GM12872 (cell line): ENCODE measurements around the gene PPP6R2.

Experiments
- CTCF ChIP-seq: IDR thresholded peaks from 3 replicates; pipeline ENCODE4 v1.5.1; 2011; ENCODE audit warnings: low read depth, mild to moderate bottlenecking, low read length, moderate library complexity; ENCODE audit not compliant: insufficient read depth

Gene PPP6R2

DNA sequence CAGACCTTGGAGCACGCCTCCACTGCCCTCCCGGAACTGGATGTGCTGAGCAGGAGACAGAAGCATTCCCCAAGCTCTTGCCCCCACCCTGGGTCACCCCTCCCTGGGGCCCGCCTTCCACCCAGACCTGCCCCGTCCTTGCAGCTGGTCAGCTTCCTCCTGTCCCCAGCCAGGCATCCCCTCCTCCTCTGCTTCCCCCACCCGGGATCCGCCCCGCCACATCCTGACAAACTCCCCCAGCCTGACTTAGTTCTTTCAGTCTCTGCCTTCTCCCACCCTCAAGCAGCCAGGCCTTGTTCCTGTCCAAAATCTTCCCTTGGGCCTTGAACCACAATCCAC, 34.6 kb upstream of the PPP6R2 start:
- TF ChIP-seq CTCF, result no peak

DNA sequence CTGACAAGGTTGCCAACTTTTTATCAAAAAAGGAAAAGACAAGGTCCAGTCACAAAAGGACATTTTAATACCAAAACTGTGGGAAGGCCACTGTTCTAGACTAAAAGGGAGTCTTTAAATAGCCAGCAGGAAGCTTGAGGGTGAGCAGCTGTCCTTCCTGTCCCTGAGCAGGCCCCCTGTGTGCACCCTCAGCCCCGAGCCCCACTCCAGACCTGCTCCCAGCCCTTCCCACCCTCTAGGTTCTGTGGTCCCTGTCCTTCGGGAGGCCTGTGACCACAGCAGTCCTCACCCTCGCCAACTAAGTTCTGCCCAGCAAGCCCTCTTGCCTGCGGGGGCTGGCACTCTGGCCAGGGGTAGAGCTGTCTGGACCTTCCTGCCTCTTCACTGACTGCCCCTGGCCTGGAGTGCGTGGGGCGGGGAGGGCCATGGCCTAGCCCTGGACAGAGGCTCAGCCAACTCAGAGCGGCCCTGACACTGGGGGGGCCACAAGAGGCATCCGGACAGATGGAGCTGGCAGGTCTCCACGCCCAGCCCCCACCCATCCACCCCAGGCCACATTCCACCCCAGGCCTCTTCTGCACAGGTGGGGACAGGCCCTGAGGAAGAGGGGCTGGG, 34.0 kb upstream of the PPP6R2 start:
- TF ChIP-seq CTCF, result no peak

DNA sequence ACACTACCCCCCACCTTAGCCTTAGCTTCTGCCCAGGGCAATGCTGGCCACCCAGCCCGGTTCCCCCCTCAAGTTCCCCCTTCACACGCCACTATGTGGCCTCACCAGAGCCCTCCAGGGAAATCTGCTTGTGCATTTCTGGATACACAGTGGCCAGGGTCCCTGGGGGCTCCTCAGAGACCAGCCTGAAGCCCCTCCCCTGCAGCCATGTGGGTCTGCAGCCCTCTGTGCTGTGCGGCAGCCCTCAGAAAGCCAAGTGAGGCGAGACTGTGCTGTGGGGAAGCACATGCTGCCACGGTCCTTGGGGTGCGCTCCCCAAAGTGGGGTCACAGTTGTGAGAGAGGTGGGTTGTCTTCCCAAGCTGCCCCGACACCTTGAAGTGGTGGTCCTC, 33.5 kb upstream of the PPP6R2 start:
- TF ChIP-seq CTCF, result no peak

- no peak for TF ChIP-seq CTCF
Observed at GRCh38 chr22:50310031-50310722, 33.0 kb upstream of the PPP6R2 start.

- no peak for TF ChIP-seq CTCF
Observed at GRCh38 chr22:50310949-50311444, 32.1 kb upstream of the PPP6R2 start.

DNA sequence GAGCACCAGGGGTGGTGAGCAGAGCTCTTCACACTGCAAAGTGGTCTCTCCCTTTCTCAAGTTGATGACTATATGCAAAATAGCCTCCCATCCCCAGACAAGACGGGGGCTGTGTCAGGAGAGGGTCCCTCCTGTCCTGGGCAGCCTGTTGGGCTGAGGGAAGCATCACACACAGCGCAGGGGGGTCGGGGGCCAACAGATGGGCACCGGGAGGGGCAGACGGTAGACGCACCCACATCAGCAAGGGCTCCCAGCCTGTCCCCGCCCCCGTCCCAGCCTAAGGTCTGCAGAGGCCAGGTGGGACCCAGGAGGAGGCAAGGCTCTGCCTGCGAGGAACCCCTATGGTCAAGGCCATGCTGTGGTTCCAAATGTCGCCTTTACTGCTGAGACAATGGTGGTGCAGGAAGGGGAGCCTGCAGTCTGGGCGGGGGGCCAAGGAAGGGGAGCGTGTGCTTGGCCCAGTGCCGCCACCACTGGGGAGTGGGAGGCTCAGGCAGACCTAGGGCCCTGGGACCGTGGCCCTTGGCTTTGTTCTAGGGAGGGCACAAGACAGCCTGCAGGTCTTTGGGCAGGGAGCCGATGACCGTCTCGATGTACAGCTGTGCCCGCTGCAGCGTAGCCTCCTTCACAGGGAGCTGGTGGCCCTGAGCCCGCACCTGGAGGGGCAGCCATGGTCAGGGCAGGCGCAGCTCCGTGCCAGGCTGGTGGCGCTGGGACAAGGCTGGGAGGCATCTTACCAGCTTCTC, 31.3 kb upstream of the PPP6R2 start:
- TF ChIP-seq CTCF, result no peak

DNA sequence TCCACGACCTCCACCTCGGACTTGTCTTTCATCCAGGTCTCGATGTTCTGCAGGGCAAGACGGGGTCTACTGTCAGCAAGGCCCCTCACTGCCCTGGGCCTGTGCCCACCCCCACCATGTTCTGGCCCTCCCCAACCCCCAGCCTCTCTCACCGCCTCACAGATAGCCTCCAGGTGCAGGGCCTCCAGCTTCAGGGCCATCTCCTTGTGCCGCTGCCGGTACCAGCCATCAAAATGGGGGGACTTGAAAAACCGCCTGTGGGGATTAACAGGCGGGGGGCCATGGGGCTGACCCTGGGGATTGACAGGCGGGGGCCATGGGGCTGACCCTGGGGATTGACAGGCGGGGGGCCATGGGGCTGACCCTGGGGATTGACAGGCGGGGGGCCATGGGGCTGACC, 30.8 kb upstream of the PPP6R2 start:
- no peak for TF ChIP-seq CTCF
